HEK293 (cell line): ENCODE measurements around the gene PRDM10.

Experiments
- REST ChIP-seq: fragments of 450-650 bp; formaldehyde crosslinking; IDR thresholded peaks from 2 replicates; pipeline ENCODE4 v1.5.1; 2016; ENCODE audit warnings: missing biosample characterization, missing genetic modification characterization
- ZBTB20 ChIP-seq: fragments of 450-650 bp; formaldehyde crosslinking; IDR thresholded peaks from 2 replicates; pipeline ENCODE4 v1.5.1; 2016; ENCODE audit warnings: missing biosample characterization, missing genetic modification characterization
- ZNF274 ChIP-seq, 2 experiments: fragments of 200-500 bp in 1 of 2; fragments of 450-650 bp in 1 of 2; sonication (Bioruptor generic) in 1 of 2; formaldehyde crosslinking in 1 of 2; IDR thresholded peaks; 2 replicates each; pipeline versions ENCODE4 v1.5.1 to v1.6.1; 2014 to 2016; ENCODE audit warnings: borderline replicate concordance in 1 of 2, inconsistent platforms in 1 of 2, low read length in 1 of 2, missing biosample characterization in 1 of 2, missing genetic modification characterization in 1 of 2
- ZNF529 ChIP-seq: fragments of 450-650 bp; formaldehyde crosslinking; IDR thresholded peaks from 2 replicates; pipeline ENCODE4 v1.5.1; 2017; ENCODE audit warnings: missing genetic modification characterization, missing biosample characterization; ENCODE audit not compliant: insufficient replicate concordance
- ZNF555 ChIP-seq: fragments of 450-650 bp; formaldehyde crosslinking; conservative IDR thresholded peaks from 2 replicates; pipeline ENCODE4 v1.5.1; 2017; ENCODE audit warnings: missing biosample characterization, mild to moderate bottlenecking, missing genetic modification characterization, inconsistent platforms

GRCh38 chr11:130043575-130043974 lies 40.9 kb upstream of the PRDM10 start:
- TF ChIP-seq ZNF529 (tag by site-specific recombination): no peak
- TF ChIP-seq ZNF274 (IDR thresholded peaks at IDR 0.05; ENCODE audit: low read length): no peak
- no peak for TF ChIP-seq ZNF274 (tag by site-specific recombination; IDR thresholded peaks at IDR 0.05; ENCODE audit: borderline replicate concordance)
- TF ChIP-seq REST: no peak
- TF ChIP-seq ZBTB20 (tag by site-specific recombination): no peak
- TF ChIP-seq ZNF555 (tag by site-specific recombination): no peak
